Urinary bladder (tissue), 4 donors: Measurements from ENCODE around the gene C14orf119. TPM values are rescaled to one million over a fixed set of nuclear protein-coding genes. Genes with fewer than 3 reads are reported as not detected.

Experiments
- DNase-seq: peaks from one replicate; pipeline ENCODE4 v3.0.0-alpha.2; 2015; ENCODE audit errors: extremely low spot score
- H3K27ac ChIP-seq: one replicate; pipeline ENCODE4 v1.5.1; 2013; ENCODE audit warnings: low read depth, mild to moderate bottlenecking, moderate library complexity
- H3K36me3 ChIP-seq: one replicate; pipeline ENCODE4 v1.6.1; 2013; ENCODE audit warnings: mild to moderate bottlenecking, moderate library complexity; ENCODE audit not compliant: insufficient read depth
- H3K4me1 ChIP-seq: one replicate; pipeline ENCODE4 v1.6.1; 2013; ENCODE audit warnings: mild to moderate bottlenecking, moderate library complexity; ENCODE audit not compliant: insufficient read depth
- H3K4me3 ChIP-seq: one replicate; pipeline ENCODE4 v1.5.1; 2013; ENCODE audit warnings: low read depth, low read length
- WGBS: extraction: QIAGEN DNeasy Blood & Tissue Kit; methylation state at CpG from one replicate; pipeline ENCODE4 v1.1.7; 2013; 5-methylcytosine and 5-hydroxymethylcytosine counted together
- polyA plus RNA-seq: library from polyadenylated mRNA; stranded (reverse); fragments of 200-250 nt; gene quantifications from one replicate; pipeline ENCODE4 v1.2.3, GENCODE V29; 2013
- total RNA-seq: library from RNA; depleted of rRNA; stranded (reverse); fragments of >200 nt; gene quantifications from one replicate; pipeline ENCODE4 v1.2.3, GENCODE V29; 2014
- donor health status: healthy with polysubstance abuse.
- donor health status: healthy.

C14orf119 gene
- total and polyA plus RNA-seq, 2 donors: 37.2 to 51.8 TPM

- DNase-seq: no peak
- Histone ChIP-seq H3K4me3 (no peak overlapping the region), H3K4me1 (no peaks in the 10 kb centered on the region), H3K27ac (no peak overlapping the region), H3K36me3 (peaks cover 2% of the 10 kb centered on the region)
- 89% methylated on average over 8 of the region's 8 CpGs for WGBS
Measured at GRCh38 chr14:23126548-23127278, 31.4 kb downstream of the C14orf119 start.

- H3K36me3 ChIP-seq: peaks cover 2% of the 10 kb centered on the region
- WGBS: 93% methylated on average over 3 of the region's 3 CpGs
- H3K4me1 ChIP-seq: no peaks in the 10 kb centered on the region
- H3K4me3 ChIP-seq: no peak overlapping the region
- no peak for DNase-seq
- H3K27ac ChIP-seq: no peak overlapping the region
Measured at GRCh38 chr14:23127861-23128260, 32.6 kb downstream of the C14orf119 start.

GRCh38 chr14:23128969-23129758 is 33.9 kb downstream of the C14orf119 start:
- Histone ChIP-seq H3K36me3 (peaks cover 2% of the 10 kb centered on the region), H3K4me1 (no peaks in the 10 kb centered on the region), H3K4me3 (no peak overlapping the region), H3K27ac (no peak overlapping the region)
- DNase-seq: no peak
- WGBS: 86% methylated on average over 7 of the region's 7 CpGs

- Histone ChIP-seq H3K36me3 (peaks cover 2% of the 10 kb centered on the region), H3K4me1 (no peaks in the 10 kb centered on the region), H3K4me3 (no peak overlapping the region), H3K27ac (no peak overlapping the region)
- 91% methylated on average over 7 of the region's 7 CpGs for WGBS
- DNase-seq: no peak
Measured at GRCh38 chr14:23129759-23130316, 34.5 kb downstream of the C14orf119 start.

- WGBS: 71% methylated on average over 3 of the region's 3 CpGs
- no peak overlapping the region for H3K27ac ChIP-seq
- no peaks in the 10 kb centered on the region for H3K4me1 ChIP-seq
- no peak overlapping the region for H3K4me3 ChIP-seq
- DNase-seq: no peak
- peaks cover 2% of the 10 kb centered on the region for H3K36me3 ChIP-seq
Measured at GRCh38 chr14:23130871-23131270, 35.6 kb downstream of the C14orf119 start.

- H3K27ac ChIP-seq: no peak overlapping the region
Measured at GRCh38 chr14:23131482-23131881, 36.2 kb downstream of the C14orf119 start.

GRCh38 chr14:23132970-23133369 is 37.7 kb downstream of the C14orf119 start:
- no peaks in the 10 kb centered on the region for H3K36me3 ChIP-seq
- WGBS: 85% methylated on average over 8 of the region's 8 CpGs

More at GRCh38 chr14:23131482-23131881, 36.2 kb downstream of the C14orf119 start:
- Histone ChIP-seq H3K4me1 (no peaks in the 10 kb centered on the region), H3K4me3 (no peak overlapping the region), H3K36me3 (peaks cover 2% of the 10 kb centered on the region)
- no peak for DNase-seq
- WGBS: 91% methylated on average over 5 of the region's 5 CpGs

GRCh38 chr14:23136566-23137133 is 41.3 kb downstream of the C14orf119 start:
- Histone ChIP-seq H3K4me3 (no peak overlapping the region), H3K36me3 (peaks cover 3% of the 10 kb centered on the region), H3K4me1 (peaks cover 1% of the 10 kb centered on the region), H3K27ac (no peak overlapping the region)
- no peak for DNase-seq
- WGBS: 90% methylated on average over 16 of the region's 16 CpGs

More at GRCh38 chr14:23132970-23133369, 37.7 kb downstream of the C14orf119 start:
- Histone ChIP-seq H3K27ac (no peak overlapping the region), H3K4me1 (no peaks in the 10 kb centered on the region), H3K4me3 (no peak overlapping the region)
- DNase-seq: no peak

- H3K27ac ChIP-seq: no peak overlapping the region
- no peak for DNase-seq
- peaks cover 1% of the 10 kb centered on the region for H3K4me1 ChIP-seq
- WGBS: 79% methylated on average over 11 of the region's 11 CpGs
- peaks cover 3% of the 10 kb centered on the region for H3K36me3 ChIP-seq
- H3K4me3 ChIP-seq: no peak overlapping the region
Measured at GRCh38 chr14:23137192-23137812, 42.0 kb downstream of the C14orf119 start.

GRCh38 chr14:23137813-23138535 is 42.7 kb downstream of the C14orf119 start:
- peaks cover 3% of the 10 kb centered on the region for H3K36me3 ChIP-seq
- peaks cover 1% of the 10 kb centered on the region for H3K4me1 ChIP-seq
- DNase-seq: no peak
- H3K4me3 ChIP-seq: no peak overlapping the region
- 83% methylated on average over 6 of the region's 6 CpGs for WGBS
- H3K27ac ChIP-seq: no peak overlapping the region

- Histone ChIP-seq H3K27ac (no peak overlapping the region), H3K4me1 (peaks cover 1% of the 10 kb centered on the region)
- 93% methylated on average over 2 of the region's 2 CpGs for WGBS
Measured at GRCh38 chr14:23139874-23140273, 44.6 kb downstream of the C14orf119 start.

GRCh38 chr14:23140371-23140770 is 45.1 kb downstream of the C14orf119 start:
- Histone ChIP-seq H3K4me1 (peaks cover 1% of the 10 kb centered on the region), H3K27ac (no peak overlapping the region), H3K4me3 (no peak overlapping the region), H3K36me3 (peaks cover 3% of the 10 kb centered on the region)
- DNase-seq: no peak
- WGBS: 87% methylated on average over 6 of the region's 6 CpGs

More at GRCh38 chr14:23139874-23140273, 44.6 kb downstream of the C14orf119 start:
- Histone ChIP-seq H3K4me3 (no peak overlapping the region), H3K36me3 (peaks cover 3% of the 10 kb centered on the region)
- DNase-seq: no peak
